DND-41 (cell line): Measurements from ENCODE around the gene ZC3H10.
"Not testable (repeated sequence)": the region's sequence is repeated elsewhere in the genome, so short reads cannot be mapped to it uniquely, and the experiment has no call there.

Experiments used
- ATAC-seq: fragments of 200-7000 bp; cut with Tn5 transposase; 3 replicates; pipeline ENCODE4 v1.9.1; 2021; ENCODE audit warnings: low read depth; ENCODE audit not compliant: insufficient read depth
- DNase-seq: peaks from one replicate; pipeline ENCODE4 v3.0.0-alpha.2; 2020
- H2AFZ ChIP-seq: 2 replicates; pipeline ENCODE4 v1.6.0; 2012; ENCODE audit warnings: low read depth, low read length
- H3K27ac ChIP-seq: 2 replicates; pipeline ENCODE4 v1.5.1; 2012; ENCODE audit warnings: low read length, inconsistent platforms
- H3K27me3 ChIP-seq: fragments of 200-600 bp; sonication (generic); 2 replicates; pipeline ENCODE4 v1.6.0; 2012; ENCODE audit warnings: low read length, mild to moderate bottlenecking, inconsistent platforms; ENCODE audit not compliant: insufficient read depth, poor library complexity
- H3K36me3 ChIP-seq: 2 replicates; pipeline ENCODE4 v1.5.1; 2012; ENCODE audit warnings: low read length, inconsistent platforms; ENCODE audit not compliant: insufficient read depth
- H3K4me1 ChIP-seq: 2 replicates; pipeline ENCODE4 v1.5.1; 2012; ENCODE audit warnings: mild to moderate bottlenecking, low read length; ENCODE audit not compliant: insufficient read depth
- H3K4me2 ChIP-seq: 2 replicates; pipeline ENCODE4 v1.6.0; 2012; ENCODE audit warnings: mild to moderate bottlenecking, moderate library complexity, low read length, inconsistent platforms; ENCODE audit not compliant: insufficient read depth
- H3K4me3 ChIP-seq, 2 experiments: fragments of 200-600 bp in 1 of 2; shearing (Covaris generic) in 1 of 2; 2 replicates each; pipeline ENCODE4 v1.5.1; 2012 to 2016; ENCODE audit warnings: inconsistent platforms in 2 of 2, low read length in 2 of 2, mild to moderate bottlenecking in 2 of 2, low read depth in 1 of 2, moderate library complexity in 1 of 2
- H3K79me2 ChIP-seq: 2 replicates; pipeline ENCODE4 v1.6.0; 2012; ENCODE audit warnings: low read length, inconsistent platforms; ENCODE audit not compliant: insufficient read depth
- H3K9ac ChIP-seq: 2 replicates; pipeline ENCODE4 v1.6.0; 2012; ENCODE audit warnings: low read depth, mild to moderate bottlenecking, inconsistent platforms, low read length, moderate library complexity
- H3K9me3 ChIP-seq: 2 replicates; pipeline ENCODE4 v1.5.1; 2012; ENCODE audit warnings: low read length, moderate library complexity, mild to moderate bottlenecking, inconsistent platforms; ENCODE audit not compliant: insufficient read depth, severe bottlenecking
- H4K20me1 ChIP-seq: 2 replicates; pipeline ENCODE4 v1.6.0; 2012; ENCODE audit warnings: low read length; ENCODE audit not compliant: insufficient read depth
- EZH2 ChIP-seq: IDR thresholded peaks from 3 replicates; pipeline ENCODE4 v1.6.1; 2012; ENCODE audit warnings: borderline replicate concordance, low read depth, mild to moderate bottlenecking, moderate library complexity, low read length, inconsistent platforms; ENCODE audit not compliant: severe bottlenecking
- TF ChIP-seq, protein P1 (sequence below): IDR thresholded peaks from 2 replicates; pipeline ENCODE4 v1.5.1; 2012; ENCODE audit warnings: borderline replicate concordance, low read length, moderate library complexity, mild to moderate bottlenecking; ENCODE audit not compliant: poor library complexity, severe bottlenecking; ENCODE audit errors: extremely low read depth

Gene ZC3H10, protein sequence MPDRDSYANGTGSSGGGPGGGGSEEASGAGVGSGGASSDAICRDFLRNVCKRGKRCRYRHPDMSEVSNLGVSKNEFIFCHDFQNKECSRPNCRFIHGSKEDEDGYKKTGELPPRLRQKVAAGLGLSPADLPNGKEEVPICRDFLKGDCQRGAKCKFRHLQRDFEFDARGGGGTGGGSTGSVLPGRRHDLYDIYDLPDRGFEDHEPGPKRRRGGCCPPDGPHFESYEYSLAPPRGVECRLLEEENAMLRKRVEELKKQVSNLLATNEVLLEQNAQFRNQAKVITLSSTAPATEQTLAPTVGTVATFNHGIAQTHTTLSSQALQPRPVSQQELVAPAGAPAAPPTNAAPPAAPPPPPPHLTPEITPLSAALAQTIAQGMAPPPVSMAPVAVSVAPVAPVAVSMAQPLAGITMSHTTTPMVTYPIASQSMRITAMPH

DNA sequence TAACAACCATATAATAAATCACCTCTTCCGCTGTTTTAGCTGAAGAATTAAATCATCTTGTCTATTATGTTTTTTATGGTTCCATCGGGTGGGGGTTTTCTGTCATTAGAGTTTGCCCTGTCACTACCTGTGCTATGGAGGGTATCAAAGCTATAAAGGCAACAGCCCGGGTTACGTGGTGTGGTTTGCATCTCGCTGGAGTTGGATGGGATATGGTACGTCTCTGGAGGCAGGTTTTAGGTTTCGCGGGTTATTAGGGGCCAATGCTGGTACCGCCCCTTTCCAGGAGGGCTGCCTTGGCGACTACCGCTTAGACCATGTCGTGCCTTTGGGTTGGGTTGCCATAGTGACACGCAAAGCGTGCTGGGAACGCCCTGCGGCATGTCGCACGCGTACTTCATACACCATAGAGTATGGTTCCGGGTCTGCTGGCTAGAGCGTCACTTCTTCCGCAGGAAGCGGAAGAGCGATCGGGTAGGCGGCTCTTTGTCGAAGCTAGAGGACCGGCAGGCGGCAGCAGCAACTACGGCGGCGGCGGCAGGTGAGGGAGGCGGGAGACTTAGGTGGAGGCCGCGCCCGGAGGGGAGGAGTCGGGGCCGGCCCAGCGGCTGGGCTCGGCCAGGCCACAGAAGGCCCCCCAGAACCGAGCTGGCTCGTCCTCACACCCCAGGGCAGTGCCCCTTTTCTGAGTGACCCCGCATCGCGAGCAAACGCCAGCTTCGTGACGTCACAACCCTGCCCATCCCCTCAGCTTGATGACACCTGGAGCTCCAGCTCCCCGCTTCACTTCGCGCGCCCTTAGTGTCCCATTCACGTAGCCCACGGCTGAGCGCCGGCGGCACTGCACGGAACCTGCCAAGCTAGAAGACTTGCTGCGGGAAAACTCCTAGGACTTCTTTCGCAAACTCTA, at the start of gene ZC3H10:
ZC3H10 (plus strand) TSS at position 489 of the 910 bp plus-strand sequence. CDS start 2,297 bp downstream, outside the sequence.
- H3K4me2 ChIP-seq: peak within 1 kb of the TSS; percentile 97
- H3K4me1 ChIP-seq: peaks cover 38% of the 10 kb centered on the region
- H3K27me3 ChIP-seq: no peaks in the 10 kb centered on the region
- no peak for TF ChIP-seq EZH2
- TF ChIP-seq, protein P1, sequence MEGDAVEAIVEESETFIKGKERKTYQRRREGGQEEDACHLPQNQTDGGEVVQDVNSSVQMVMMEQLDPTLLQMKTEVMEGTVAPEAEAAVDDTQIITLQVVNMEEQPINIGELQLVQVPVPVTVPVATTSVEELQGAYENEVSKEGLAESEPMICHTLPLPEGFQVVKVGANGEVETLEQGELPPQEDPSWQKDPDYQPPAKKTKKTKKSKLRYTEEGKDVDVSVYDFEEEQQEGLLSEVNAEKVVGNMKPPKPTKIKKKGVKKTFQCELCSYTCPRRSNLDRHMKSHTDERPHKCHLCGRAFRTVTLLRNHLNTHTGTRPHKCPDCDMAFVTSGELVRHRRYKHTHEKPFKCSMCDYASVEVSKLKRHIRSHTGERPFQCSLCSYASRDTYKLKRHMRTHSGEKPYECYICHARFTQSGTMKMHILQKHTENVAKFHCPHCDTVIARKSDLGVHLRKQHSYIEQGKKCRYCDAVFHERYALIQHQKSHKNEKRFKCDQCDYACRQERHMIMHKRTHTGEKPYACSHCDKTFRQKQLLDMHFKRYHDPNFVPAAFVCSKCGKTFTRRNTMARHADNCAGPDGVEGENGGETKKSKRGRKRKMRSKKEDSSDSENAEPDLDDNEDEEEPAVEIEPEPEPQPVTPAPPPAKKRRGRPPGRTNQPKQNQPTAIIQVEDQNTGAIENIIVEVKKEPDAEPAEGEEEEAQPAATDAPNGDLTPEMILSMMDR: peak; percentile 69
- H3K27ac ChIP-seq: peak within 1 kb of the TSS; percentile 91
- H3K9ac ChIP-seq: peak within 1 kb of the TSS; percentile 78
- H3K79me2 ChIP-seq: peaks cover 56% of the 10 kb centered on the region
- peak within 1 kb of the TSS; percentile 68 for H2AFZ ChIP-seq
- H4K20me1 ChIP-seq: 0 out of 2 replicates have a peak, but pooled peaks cover 2% of the 10 kb centered on the region
- DNase-seq (peak; percentile 99), ATAC-seq (peak; percentile 85)
- no peaks in the 10 kb centered on the region for H3K9me3 ChIP-seq
- H3K36me3 ChIP-seq: peaks cover 57% of the 10 kb centered on the region
- peak within 1 kb of the TSS; percentile 57 to 79 for H3K4me3 ChIP-seq

DNA sequence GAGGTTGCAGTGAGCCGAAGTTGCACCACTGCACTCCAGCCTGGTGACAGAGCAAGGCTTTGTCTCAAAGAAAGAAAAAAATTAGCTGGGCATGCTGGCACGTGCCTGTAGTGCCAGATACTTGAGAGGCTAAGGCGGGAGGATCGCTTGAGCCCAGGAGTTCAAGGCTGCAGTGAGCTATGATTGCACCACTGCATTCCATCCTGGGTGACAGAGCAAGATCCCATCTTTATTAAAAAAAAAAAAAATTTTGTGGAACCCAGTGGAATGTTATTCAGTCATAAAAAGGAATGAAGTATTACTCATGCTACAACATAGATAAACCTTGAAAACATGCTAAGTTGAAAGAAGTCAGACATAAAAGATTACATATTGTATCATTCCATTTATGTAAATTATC, 46.4 kb upstream of the ZC3H10 start:
- no peak for TF ChIP-seq EZH2
- H3K79me2 ChIP-seq: no peaks in the 10 kb centered on the region
- no peak for ATAC-seq
- H4K20me1 ChIP-seq: no peaks in the 10 kb centered on the region
- no peak overlapping the region for H3K9ac ChIP-seq
- H3K4me1 ChIP-seq: no peaks in the 10 kb centered on the region
- H2AFZ ChIP-seq: no peak overlapping the region
- H3K36me3 ChIP-seq: no peaks in the 10 kb centered on the region
- H3K4me3 ChIP-seq: no peak overlapping the region
- H3K27me3 ChIP-seq: no peaks in the 10 kb centered on the region
- no peak overlapping the region for H3K27ac ChIP-seq
- no peak for DNase-seq
- H3K9me3 ChIP-seq: no peaks in the 10 kb centered on the region
- no peak overlapping the region for H3K4me2 ChIP-seq

DNA sequence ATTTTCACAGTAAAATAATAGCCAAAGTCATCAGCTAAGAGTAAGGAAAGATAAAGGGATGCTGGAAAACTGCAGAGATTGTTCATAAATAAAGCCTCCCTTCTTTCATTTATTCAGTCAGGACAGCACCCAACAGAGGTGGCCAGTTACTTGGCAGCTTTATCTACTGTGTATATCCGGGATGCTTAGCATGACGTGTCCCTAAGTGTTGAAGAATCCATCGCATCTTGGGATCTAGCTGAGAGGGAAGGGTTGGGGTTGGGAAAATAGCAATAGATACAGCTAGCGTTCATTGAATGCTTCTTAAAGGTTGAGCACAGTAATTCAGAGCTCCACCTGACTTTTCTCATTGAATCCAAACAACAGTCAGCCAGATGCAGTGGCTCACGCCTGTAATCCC, 43.7 kb upstream of the ZC3H10 start:
- TF ChIP-seq, protein P1: no peak
- TF ChIP-seq EZH2: no peak
- Histone ChIP-seq H3K27ac (no peak overlapping the region), H3K36me3 (no peaks in the 10 kb centered on the region), H3K9me3 (no peaks in the 10 kb centered on the region), H3K4me1 (peaks cover 4% of the 10 kb centered on the region), H3K27me3 (peaks cover 7% of the 10 kb centered on the region), H3K4me3 (no peak overlapping the region), H3K4me2 (no peak overlapping the region), H3K9ac (no peak overlapping the region), H2AFZ (no peak overlapping the region), H3K79me2 (no peaks in the 10 kb centered on the region), H4K20me1 (no peaks in the 10 kb centered on the region)
- no peak for ATAC-seq
- no peak for DNase-seq

DNA sequence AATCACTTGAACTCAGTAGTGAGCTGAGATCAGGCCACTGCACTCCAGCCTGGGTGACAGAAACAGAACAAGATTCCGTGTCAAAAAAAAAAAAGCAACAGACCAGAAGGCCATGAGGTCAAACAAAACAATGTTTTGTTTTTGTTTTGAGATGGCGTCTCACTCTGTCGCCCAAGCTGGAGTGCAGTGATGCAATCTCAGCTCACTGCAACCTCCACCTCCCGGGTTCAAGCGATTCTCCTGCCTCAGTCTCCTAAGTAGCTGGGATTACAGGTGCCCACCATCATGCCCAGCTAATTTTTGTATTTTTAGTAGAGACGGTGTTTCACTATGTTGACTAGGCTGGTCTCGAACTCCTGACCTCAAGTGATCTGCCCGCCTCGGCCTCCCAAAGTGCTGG, 40.1 kb upstream of the ZC3H10 start:
- not testable (repeated sequence) for H3K4me3 ChIP-seq, H3K36me3 ChIP-seq, H3K9ac ChIP-seq, ATAC-seq, H4K20me1 ChIP-seq, H3K27ac ChIP-seq, H2AFZ ChIP-seq, H3K4me2 ChIP-seq, H3K9me3 ChIP-seq, DNase-seq, H3K79me2 ChIP-seq
- Histone ChIP-seq H3K27me3 (peaks cover 41% of the 10 kb centered on the region), H3K4me1 (peaks cover 20% of the 10 kb centered on the region)
